HG02870 (cell line): Measurements from ENCODE around the gene NEK4.

Experiments used
- ATAC-seq: cut with Tn5 transposase; IDR thresholded peaks from one replicate; pipeline ENCODE4 v1.9.1; 2021; ENCODE audit warnings: mild to moderate bottlenecking, moderate library complexity; ENCODE audit not compliant: unreplicated experiment

NEK4 gene

DNA sequence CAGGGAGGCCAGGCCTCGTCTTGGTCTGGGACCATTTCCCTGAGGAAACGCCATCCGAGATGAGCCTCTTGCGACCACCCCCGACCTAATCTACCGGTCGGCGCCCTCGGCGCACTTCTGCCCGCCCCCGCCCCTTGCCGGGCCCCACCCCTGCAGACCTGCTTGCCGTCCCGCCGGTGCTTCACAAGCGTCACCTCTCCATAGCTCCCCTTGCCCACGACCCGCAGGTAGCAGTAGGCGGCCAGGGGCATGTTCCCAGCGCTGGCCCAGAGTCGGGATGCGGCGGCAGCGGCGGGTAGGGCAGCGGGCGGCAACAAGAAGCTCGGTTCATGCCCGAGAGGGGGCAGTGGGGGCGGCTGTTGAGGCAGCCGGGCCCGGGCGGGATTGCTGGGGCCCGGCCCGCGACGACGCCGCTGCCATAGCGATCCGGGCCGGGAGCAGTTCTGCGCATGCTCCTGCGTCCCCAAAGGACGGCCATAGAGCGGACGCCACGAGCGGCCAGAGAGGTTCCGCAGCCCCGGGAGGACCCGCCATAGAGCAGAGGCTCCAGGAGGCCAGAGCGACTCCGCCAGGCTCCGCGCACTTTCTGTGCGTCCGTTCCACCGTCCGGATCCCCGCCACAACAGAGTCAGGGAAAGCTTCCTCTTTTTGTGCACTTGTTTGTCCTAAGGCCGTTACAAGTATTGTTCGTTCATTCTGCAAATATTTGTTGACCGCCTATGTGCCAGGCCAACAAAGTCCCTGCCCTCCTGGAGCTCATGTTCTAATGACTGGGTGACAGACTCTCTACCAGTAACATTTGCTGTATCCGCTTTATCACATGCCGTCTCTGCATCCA, at the start of gene NEK4:
Gene NEK4, minus strand, starts transcription at position 445 of the 838 bp plus-strand sequence. Its CDS starts 194 bp downstream, at position 251.
- peak; percentile 90 for ATAC-seq

DNA sequence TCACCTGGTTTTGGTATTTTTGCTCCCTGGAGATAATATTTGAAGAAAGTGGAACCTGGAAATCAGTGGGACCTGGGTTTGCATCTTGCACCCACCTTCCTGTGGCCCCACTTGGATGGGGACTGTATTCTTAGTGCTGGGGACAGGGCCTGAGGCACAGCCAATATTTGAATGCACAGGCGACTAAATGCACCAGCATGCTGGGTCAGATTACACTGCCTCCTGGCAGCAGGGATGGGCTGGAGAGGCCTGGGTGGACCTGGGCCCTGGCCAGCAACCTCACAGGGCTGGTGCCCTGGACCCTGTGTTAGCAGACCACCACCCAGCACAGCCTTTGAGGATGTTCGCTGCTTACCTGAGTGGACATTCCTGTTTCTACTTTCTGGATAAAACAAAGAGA, 49.2 kb upstream of the NEK4 start:
- no peak for ATAC-seq

DNA sequence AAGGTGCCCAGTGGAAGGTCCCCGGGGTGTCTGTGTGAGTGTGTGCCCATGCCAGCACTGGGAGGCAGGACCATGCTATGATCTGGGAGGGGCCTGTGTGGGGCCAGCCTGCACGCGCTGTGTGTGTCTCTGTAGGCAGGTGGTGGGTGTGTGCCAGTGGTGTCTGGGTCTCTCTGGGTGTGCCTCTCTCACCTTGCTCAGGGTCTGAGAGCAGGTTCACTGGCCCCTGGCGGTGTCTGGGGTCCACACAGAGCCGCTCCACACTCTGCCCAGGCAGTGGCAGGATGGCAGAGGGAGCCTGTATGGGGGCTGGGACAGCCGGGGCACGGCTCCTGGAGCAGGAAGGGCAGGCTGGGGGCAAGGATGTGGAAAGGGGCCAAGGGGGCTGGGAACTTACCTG, 47.1 kb upstream of the NEK4 start:
- no peak for ATAC-seq

DNA sequence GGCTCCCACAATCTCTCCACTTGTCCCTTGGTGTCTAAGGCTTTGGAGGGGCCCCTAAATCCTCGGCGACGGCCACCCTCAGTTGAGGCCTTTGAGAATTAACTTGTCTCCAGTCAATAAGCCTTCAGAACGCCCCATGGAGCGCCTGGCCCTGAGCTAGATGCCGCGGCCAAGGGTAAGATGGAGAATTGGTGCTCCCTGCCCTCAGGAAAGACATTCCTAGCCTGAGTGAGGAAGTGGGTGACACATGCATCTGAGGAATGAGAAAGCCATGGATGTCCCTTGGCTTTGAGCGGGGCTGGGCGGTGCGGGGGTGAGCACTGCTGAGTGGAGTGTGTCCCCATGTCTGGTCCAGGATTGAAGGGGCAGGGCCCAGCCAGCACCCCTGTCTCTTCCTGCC, 46.5 kb upstream of the NEK4 start:
- no peak for ATAC-seq

DNA sequence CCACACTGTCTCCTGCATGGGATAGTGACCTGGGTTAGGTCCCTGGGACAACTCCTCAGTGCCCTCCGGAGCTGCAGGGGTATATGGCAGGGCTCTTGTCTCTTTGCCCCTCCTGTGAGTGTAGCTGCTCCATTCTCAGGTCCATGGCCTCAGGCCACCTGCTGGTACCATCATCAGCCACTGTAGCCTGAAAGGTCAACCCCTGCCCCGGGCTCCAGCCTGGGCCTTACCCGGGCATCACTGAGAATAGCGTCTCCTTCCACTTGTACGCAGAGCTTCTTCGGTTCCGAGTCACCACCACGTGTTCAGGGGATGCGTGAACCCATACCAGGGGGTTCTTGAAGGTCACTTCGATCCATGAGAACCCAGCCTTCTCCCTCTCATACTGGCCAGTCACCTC, 45.9 kb upstream of the NEK4 start:
- no peak for ATAC-seq

DNA sequence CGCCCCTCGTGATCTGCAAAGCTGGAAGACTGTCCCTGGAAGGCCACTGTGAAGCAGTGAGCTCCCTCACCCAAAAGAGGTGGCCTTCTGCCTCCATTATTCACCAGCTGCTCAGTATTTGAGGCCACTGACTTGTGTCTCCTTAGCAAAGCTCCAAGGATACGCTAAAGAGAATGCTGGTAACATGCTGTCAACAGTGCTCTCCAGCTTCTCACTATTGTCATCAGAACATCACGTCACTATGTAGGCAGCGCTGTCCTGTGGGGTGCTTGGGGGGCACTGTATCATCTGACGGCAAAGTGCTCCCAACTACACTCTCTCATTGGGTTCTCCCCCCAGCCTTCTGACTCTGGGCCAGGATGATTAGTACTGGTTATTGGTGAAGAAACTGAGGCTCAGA, 45.5 kb upstream of the NEK4 start:
- no peak for ATAC-seq

DNA sequence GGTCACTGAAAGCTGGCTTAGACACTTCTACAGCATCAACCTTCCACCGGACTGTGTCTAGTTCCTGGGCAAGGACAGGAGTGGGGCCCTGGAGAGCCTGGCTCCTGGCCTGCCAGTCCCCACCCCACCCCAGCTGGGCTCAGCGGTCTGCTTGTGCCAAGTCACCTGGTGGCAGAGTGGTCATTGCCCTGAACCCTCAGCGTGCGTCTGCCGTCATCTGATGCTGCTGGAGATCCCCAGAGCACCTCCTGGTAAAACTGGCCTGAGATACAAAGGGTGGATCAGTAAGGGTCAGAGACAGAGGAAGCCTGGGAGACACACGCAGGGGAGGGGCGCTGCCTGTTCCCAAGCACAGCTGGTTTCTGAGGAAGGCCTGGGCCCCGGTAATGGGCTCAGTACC, 43.1 kb upstream of the NEK4 start:
- ATAC-seq = no peak

DNA sequence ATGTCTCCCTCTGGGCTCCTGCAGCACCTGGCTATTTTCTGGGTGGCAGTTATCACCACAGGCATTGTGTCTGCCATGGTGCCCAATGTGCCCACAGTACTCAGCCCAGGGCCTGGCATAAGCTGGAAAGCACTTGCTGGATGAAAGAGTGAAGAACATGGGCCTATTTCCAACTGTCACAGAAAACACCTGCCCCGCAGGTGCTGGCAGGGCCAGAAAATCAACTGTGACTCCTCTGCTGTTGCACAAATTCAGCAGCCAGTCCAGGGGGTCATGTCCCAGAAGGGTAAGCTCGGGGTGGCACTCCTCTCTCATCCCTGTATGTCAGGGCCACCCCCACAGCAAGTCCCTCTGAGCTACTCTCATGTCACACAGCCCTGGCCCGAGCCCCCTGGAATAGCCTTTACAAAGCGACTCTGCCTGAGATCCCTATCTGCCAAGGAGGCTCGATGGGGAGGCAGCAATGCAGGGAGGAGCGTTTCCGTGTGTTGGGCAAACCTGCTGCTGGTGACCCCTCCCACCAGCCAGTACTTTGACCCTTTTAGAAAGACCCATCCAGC, 40.8 kb upstream of the NEK4 start:
- no peak for ATAC-seq

DNA sequence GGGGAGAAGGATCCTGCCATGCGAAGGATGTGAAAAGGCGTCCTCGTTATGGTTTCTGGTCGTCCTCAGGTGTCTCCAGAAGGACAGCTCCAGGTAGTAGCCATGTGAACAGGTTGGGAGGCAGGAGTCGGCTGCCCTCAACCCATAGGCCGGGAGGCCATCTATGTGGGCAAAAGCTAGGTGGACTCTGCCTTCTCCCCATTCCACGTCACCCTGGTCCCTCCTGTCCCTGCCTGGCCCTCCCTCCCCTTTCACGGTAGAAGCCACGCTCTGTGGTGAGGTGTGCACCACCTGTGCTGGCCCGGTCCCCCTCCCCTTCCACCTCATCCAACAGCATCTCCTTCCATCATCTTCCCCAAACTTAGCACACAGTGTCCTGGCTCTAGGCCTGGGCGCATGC, 40.2 kb upstream of the NEK4 start:
- ATAC-seq = no peak

DNA sequence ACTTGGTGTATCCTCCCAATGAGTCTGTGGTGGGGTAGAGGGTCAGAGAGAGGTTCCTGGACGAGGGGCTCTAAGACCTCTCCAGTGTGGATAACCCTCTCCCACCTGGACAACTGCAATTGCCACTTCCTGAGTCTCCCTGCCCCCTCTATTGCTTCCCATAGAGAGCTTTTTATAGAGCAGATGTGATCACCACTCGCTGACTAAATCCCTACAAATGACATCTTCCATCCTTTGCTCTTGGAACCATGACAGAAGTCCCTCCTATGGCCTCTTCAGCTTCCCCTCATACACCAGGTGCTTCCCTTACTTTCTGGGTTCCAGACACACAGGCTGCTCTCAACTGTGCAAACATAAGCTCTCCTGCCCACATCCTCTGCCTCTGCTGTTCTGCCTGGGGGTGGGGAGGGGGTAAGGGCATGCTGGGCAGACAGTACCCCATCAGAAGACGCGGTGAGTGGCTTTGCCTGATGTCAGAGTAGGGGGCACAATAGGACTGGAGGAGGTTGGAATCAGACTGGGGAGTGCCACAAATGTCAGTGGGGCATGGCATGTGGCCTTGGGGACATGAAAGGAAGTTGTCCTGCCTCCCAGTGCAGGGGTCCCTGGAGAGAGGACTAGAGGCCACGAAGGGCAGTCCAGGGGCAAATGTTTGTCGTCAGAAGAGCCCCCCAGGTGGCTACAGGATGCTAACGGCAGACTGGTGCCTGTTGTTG, 39.1 kb upstream of the NEK4 start:
- no peak for ATAC-seq

DNA sequence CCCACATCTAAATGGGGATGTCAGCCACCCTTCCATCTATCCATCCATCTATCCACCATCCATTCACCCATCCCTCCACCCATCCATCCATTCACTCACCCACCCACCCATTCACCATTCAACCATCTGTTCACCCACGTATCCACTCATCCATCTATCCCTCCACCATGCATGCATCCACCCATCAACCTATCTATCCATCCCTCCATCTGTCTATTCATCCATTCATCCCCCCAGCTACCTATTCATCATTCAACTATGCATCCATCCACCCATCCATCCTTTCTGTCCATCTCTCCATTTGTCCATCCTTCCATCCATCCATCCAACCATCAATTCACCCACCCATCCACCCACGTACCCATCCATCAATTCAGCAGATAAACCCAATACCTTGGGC, 38.4 kb upstream of the NEK4 start:
- no peak for ATAC-seq

DNA sequence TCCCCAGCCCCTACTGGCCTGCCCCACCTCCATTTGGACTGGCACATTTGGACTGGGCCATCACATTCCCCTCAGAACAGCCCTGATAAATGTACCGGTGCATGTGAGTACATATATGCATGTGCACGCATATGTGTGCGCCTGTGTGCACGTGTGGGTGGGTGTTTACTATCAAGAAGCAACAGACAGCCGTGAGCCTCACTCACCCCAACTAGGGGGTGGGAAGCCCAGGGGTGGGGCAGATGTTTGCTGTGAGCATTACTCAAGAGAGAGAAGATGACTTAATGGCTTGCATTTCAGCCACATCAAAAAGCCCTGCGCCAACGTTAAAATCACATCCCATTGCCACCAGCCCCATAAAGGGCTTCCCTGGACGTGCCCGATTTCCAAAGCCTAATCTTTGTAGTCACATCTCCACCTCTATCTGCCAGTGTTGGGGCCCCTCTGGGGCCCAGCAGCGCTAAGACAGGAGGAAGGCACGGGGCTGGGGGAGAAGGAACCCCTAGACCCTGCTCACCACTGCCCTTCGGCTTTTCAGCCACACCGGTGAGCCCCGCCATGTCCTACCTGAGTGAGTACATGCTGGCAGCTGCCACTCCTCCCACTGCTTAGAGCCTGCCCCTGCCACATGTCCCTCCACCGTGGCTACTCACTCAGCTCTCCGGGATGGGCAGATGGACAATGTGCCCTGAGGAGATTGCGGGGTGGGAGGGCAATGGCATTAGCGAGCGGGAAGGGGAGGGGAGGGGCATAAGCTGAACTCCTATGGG, 34.7 kb upstream of the NEK4 start:
- no peak for ATAC-seq

DNA sequence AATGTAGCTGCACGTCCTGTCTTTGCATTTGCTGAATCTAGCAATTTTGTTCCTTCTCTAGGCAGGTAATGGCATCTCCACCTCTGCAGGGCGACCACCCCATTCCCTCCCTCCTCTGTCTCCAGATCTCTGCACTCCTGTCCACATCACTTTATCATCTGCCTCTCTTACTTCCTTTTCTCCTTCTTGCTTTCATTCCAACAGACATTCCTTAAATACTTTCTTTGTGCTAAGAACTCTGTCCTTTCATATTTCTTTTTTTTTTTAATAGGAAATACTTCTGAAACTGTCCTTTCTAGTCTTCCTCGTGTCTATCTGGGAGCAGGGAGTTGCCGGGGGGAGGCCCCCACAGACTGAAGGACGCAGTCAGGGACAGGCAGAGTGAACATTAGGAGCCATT, 31.1 kb upstream of the NEK4 start:
- no peak for ATAC-seq

DNA sequence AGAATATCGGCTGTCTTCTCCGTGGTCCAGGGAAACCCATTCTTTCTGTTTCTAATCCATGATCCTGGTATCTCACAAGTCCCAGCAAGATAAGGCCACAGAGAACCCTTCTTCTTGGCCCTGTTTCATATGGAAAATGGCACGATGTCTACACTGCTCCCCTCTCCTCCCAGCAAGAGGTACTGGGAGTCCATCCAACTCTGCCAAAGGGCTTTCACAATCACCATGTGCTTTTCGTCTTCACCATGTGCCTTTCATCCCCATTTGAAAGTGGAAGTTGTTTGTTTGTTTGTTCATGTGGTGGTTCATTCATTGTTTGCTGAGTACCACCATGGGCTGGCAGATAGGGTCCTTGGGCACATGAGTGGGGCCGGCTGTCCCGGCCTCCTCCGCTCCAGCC, 29.3 kb upstream of the NEK4 start:
- ATAC-seq = no peak

DNA sequence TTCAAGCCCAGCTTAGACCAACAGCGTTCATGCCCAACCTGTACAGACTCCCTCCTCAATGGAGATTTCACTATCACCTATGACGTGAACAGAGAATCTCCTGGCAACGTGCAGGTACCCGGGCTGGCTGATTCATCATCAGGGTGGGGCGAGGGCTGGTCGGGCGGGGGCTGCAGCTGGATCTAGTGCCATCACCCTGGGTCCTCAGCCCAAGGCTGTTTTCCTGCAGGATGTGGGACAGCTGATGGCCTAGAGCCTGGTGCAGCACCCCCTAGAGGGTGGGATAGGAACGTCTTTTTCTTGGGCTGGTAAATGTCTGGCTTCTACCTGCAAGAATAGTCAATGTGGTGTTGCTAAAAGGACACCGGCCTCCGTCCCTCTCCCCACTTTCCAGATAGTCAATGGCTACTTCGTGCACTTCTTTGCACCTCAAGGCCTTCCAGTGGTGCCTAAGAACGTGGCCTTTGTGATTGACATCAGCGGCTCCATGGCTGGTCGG, 28.3 kb upstream of the NEK4 start:
- no peak for ATAC-seq

DNA sequence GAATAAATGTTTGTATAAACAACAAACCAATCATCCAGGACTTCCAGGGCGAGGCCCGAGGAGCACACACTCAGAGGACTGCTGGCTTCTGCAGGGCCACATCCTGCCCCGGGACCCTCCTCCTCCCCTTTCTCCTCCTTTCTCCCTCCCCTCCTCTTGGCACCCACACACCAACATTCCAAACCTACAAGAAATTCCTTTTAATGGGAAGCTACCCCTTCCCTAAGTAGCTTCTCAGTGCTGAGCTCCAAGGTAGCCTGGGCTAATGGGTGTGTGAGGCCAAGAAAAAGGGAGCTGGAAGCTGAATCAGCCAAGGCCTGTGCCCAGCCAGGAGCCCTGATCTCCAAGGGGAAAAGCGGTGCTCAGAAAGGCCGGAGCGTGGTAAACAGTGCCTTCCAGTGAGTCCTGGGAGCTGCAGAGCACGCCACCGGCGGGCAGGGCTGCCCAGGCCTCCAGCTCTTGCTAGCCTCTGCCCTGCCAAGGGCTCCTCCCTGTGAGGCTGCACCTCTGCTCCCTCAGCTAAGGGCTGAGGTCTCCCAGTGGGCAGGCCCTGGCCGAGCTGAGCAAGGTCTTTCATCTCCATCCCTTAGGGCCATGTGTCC, 27.7 kb upstream of the NEK4 start:
- ATAC-seq = no peak

DNA sequence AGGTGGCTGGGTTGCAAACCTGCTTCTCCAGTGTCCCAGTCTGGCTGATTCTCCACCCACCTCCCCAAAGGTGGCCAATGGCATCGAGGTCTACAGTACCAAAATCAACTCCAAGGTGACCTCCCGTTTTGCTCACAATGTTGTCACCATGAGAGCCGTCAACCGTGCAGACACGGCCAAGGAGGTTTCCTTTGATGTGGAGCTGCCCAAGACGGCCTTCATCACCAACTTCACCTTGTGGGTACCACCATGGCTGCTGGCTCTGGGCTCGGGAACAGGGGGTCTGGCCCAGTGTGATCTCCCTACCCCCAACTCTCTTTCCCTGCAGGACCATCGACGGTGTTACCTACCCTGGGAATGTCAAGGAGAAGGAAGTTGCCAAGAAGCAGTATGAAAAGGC, 25.7 kb upstream of the NEK4 start:
- no peak for ATAC-seq

DNA sequence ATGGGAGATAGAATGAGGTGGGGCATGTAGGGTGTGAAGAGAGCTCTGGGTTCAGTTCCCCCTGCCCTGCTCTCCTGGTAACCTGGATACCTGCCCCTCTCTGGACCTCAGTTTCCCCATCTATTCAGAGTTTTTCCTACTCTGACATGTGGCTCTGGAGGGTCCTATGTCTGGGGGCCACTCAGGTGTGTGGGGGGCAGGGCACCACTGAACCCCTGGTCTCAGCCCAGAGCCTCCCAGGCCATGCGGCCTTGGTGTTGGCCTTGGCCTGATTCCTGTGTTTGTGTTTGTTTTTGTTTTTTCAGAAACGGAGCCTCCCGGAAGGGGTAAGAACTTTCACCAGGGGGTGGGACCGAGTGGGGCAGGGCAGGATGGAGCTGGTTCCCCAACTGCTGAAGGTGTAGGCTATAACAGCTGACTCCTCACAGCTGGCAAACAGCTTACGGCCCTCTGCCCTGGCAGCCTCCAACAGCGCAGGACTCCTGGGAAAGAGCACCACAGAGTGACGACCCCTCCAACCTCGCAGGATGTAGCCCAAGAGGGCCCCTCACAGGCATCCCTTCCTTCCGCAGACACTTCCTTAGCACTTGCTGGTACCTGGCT, 24.7 kb upstream of the NEK4 start:
- ATAC-seq = no peak

DNA sequence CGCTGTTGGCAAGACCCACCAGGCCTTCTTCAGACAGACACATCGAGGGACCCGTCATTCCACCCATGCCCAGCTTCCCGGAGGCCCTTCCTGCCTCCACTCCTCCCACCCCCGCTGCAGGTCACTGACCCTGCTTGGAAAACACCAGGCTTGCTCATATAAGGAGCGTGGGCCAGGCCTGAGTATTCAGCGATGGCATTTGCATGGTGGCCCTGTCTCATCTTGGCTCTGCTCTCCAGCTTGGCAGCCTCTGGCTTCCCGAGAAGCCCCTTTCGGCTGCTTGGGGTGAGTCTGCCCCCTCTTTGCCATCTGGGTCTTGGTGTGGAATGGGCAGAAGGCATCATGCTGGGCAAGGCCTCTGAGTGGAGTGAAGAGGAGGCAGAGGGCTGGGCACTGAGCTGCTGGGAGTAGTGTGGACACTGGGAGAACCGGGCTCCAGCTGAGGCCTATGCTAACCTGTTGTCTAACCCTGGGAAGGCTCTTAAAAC, 23.9 kb upstream of the NEK4 start, which contains the start of gene ITIH3:
Gene ITIH3, plus strand, starts transcription at position 185 of the 488 bp plus-strand sequence. Its CDS starts 8 bp downstream, at position 193.
- no peak for ATAC-seq
